Epidermal melanocyte (primary cell): ENCODE measurements around the gene FGD6.
"Not testable (repeated sequence)": the region's sequence is repeated elsewhere in the genome, so short reads cannot be mapped to it uniquely, and the experiment has no call there.

Experiments used
- DNase-seq: peaks from one replicate; pipeline ENCODE4 v3.0.0; 2011; ENCODE audit warnings: low spot score; ENCODE audit not compliant: insufficient read length

Gene FGD6

DNA sequence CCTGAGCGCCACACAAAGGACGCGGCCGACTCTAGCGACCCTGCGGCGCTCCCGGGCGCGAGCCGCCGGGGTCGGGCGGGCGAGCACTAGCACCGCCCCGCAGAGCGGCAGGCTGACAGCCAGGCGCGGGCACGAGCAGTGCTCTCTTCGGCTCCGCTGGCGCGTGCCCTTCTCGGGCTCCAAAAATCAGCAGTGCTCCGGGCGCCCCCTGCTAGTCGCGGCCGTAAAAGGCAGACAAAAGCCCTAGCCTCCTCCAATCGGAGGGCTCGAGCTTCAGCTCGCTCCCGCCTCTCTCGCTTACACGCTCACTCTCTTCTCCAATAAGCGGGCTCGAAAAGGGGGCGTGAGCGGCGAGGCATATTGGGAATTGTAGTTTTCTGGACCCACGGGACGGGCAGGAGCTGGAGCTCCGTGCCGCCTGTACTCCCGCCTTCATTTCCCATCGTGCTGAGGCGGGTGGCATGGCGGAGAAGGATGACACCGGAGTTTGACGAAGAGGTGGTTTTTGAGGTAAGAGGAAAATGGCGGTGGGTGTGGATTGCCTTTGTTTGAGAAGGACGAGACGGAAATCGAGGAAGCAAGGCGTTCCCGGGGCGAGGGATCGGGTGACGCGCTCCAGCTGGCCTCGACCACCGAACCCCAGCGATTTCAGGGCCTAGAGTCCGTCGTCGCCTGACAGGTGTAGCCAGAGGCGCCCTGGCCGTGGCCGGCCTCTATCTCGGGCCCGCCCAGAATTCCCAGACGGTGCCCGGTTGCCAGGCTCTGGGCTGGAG lies at the start of gene FGD6, which contains the start of gene VEZT:
TSS of gene FGD6 (minus strand) at position 91 of the 773 bp plus-strand sequence. CDS start 227 bp downstream, outside the sequence.
TSS of gene VEZT (plus strand) at position 431 of the 773 bp plus-strand sequence. CDS start at position 475, 44 bp downstream.
- DNase-seq, result peak; percentile 91

DNA sequence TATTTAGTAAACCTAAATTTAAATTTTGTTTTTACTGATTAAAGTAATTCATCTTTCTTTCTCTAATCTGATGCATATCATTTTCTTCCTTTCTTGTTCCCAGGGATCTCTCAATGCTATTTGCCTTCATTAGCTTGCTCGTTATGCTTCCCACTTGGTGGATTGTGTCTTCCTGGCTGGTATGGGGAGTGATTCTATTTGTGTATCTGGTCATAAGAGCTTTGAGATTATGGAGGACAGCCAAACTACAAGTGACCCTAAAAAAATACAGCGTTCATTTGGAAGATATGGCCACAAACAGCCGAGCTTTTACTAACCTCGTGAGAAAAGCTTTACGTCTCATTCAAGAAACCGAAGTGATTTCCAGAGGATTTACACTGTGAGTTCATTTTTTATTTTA lies 49.0 kb upstream of the FGD6 start:
- no peak for DNase-seq

DNA sequence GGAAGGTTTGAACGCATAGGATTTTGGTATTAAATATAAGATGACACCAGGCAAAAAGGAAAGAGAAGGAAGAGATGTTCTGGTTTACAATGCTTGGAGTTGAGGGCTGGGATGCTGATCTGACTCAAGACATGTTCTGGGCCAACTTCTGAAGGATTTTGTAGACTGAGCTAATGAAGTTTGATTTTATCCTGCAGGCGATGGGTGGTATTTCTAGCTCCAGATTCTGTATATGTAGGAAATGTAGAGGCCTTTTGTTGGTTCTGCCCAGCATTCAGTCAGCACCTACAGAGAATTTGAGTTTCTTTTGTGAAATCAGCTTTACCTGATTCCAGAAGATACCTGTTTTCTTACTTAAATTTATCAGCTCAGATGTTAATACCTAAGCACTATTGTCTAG lies 48.5 kb upstream of the FGD6 start:
- DNase-seq, result no peak

DNA sequence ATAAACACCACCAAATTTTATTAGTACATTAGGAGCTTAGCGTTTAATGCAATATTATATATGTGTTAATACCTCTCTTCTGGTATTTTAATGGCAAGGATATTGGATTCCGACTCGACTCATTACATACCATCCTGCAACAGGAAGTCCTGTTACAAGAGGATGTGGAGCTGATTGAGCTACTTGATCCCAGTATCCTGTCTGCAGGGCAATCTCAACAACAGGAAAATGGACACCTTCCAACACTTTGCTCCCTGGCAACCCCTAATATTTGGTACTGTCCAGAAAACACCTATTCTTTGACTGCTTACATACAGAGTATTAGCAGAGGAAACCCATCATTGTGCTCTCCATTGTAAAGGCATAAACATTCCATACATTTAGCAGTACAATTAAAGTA lies 45.5 kb upstream of the FGD6 start:
- no peak for DNase-seq

DNA sequence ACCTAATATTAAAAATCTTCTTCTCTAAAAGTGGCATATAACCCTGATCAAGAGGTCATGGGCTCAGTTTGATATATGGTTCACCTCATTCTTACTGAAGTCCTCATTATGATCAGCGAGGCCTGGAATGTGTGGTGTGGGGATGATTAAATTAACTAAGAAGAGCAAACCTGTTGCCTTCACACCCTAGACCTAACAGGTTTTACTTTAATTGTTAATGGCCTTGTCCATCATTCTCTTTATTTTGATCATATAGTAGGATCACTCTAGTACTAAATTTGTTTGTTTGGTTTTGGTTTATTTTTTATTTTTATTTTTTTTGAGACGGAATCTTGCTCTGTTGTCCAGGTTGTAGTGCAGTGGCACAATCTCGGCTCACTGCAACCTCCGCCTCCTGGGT lies 43.8 kb upstream of the FGD6 start:
- no peak for DNase-seq

DNA sequence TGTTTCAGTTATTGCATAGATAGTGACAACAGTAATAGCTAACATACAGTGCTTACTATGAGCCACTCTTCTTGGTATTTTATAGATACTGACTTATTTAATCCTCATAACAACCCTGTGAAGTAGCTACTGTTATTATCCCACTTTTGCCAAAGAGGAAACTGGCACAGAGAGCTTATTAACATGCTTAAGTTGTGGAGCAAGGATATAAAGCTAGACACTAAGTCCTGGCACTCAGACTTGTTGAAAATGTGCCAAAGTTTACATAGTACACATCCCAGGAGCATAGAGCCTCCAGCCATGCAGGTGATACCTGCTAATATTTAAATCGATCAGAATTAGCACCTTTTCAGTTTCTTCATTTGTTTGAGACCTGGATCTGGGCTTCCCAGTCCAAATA lies 42.1 kb upstream of the FGD6 start:
- DNase-seq, result no peak

DNA sequence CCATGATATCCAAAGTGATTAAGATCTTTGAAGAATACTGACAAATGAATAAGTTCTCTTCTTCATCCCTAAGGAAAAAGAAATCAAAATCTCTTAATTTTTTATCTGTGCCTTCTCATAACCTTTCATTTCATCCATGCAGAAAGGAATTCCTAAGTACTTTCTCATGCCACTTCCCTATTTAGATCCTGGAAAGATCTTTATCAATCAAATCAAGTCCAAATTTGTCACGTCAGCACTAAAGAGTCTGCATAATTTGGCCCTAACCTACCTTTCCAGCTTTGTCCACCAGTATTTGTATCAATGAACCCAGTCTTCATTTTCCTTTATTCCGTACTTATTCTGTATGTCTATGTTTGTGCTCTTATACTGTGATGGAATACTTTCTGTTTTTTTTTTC lies 41.5 kb upstream of the FGD6 start:
- DNase-seq, result no peak

DNA sequence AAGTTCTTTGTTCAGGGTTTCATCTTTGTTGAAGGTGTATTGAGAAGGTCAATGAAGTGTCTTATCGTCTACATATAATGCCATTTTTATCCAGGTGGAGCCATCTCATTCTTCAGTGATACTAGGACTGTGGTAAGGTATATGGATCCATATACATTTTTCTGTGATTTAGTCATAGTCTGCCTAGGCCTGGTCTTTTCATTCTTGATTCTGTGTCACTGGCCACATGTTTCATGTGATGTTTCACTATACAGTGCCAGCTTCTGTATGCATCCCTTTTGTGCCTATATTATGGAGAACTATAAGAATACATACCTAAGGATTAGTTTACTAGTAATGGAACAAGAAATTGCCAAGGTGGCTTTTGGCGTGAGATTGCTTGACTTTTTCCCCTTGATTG lies 40.9 kb upstream of the FGD6 start:
- DNase-seq, result no peak

DNA sequence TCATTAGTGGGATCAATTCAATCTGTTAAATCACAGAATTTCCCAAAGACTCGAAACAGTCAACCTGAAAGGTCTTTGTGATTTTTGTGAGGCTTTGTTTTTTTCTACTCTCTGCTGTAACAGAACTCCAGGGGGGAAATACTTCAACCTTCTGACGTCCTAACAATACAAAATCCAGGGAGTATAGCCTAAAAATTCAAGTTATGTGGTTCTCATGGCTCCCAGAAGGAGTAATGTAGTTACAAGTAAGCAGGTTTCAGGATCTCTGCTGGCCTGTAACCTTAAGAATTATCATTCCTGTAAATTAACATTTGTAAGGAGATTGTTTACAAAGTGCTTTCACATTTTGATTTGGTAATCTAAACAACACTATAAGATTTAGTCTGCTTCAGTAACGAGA lies 40.3 kb upstream of the FGD6 start:
- no peak for DNase-seq

DNA sequence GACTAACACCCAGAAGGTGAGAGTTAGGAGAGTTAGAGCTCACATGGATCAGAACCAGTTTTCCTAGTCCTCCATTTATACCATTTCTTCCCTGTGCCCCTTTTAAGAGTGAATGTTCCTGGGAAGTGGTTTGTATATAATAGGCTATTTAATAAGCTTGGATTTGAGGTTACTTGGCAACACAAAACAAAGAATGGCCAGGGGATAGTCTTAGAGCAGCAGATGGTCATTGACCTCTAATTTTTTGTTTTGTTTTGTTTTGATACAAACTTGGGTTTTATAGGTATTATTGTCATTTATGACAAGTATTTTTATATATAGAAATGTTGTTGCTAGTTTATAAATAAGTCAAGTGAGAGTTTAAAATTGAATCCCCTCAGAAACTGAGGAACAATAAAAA lies 36.1 kb upstream of the FGD6 start:
- DNase-seq, result no peak

DNA sequence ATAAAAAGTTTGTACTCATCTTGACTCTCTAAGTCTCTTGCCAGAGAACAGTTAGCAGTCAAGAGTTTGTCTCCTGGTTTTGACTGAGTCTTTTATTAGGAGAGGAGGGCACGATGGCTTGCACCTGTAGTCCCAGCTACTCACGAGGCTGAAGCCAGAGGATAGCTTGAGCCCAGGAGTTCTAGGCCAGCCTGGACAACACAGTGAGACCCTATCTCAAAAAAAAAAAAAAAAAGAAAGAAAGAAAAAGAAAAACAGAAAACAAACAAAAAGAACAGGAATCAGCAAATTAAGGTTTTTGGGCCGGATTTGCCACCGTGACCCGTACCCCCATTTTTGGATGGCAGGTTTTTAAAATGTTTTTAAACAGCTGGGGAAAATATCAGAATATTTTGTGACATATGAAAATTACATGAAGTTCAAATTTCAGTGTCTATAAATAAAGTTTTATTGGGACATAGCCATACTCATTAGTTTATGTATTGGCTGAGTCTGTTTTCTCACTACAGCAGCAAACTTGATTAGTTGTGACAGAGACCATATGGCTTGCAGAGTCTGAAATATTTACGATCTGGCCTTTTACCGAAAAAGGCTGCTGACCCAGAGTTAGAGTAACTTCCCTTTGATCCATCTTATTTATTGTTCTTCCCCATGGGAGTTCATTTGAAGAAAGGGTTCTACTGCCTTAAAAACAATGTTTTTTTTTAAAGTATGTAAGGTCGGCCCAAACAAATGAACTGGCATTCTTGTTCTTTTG lies 31.5 kb upstream of the FGD6 start:
- no peak for DNase-seq

DNA sequence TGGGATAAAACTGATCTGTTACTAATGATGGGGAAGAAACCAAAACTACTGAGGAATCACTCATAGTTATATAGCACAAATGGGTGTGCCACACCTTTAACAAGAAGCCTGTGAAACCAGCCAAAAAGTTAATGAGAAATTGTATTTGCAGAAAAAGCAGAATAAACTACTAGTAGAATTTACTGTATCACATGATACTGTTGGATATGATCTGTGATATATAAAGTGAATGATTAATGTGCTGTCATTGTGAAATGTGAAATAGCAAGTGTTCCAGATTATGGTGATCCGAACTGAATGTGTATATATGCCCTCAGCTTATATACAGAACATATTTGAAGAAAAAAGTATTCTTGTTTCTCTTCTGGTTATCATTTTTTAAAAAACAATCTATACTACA lies 30.8 kb upstream of the FGD6 start:
- no peak for DNase-seq

DNA sequence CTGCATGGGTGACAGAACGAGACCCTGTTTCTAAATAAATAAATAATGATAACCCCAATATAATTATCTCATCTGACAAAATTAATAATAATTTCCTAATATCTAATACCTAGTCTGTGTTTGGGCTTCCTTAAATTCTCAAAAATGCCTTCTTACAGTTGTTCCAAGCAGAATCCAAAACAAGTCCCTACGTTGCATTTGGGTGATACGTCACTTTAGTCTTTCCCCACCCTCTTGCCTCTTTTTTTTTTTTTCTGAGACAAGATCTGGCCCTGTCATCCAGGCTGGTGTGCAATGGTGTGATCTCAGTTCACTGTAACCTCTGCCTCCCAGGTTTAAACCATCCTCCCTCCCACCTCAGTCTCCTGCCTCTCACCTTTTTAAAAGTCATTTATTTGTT lies 27.1 kb upstream of the FGD6 start:
- no peak for DNase-seq

DNA sequence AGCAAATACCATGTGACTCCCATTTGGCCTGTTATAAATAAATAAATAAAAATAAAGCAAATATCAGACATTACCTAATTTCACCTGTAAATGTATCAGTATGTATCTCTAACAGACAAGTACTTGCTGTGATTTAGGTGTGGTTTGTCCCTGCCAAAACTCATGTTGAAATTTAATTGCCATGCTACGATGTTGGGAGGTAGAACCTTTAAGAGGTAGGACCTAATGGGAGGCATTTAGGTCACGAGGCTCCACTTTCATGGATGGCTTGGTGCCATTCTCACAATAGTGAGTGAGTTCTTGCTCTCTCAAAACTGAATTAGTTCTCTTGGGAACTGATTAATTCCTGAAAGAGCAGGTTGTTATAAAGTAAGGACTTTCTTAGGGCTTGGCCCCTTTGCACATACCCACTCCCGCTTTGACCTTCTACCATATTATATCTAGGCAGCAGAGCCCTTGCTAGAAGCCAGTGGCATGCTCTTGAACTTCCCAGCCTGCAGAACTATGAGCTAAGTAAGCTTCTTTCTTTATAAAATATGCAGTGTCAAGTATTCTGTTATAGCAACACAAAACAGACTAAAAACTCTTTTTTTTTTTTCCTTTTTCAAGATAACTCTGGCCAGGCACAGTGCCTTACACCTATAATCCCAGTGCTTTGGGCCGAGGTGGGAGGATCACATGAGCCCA lies 26.4 kb upstream of the FGD6 start:
- DNase-seq, result no peak

DNA sequence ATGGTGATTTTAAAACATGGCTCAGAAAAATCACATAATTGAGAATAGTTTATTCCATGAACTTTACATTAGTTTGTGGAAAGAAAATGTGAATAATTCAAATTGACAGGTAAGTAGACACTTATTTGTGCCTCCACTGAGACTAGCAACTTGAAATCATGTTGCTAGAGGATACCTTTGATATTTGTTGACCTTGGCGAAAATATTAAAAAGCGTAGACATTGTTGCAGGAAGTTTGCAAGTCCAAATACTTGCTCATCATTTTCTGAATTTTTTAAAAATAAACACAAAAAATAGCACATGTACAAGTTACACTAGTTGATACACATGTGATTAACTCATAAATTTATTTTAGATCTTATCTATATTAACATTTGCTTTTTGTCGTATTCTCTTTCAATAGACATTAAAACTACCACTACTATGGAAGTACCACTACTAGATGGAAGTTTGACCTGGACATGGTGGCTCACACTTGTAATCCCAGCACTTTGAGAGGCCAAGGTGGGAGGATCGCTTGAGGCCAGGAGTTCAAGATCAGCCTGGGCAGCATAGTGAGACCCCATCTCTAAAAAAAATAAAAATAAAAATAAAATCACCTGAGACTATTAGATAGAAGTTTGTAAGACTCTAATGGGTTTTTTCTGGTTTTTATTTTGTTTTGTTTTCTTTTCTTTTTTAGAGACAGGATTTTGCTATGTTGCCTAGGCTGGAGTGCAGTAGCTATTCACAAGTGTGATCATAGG lies 24.7 kb upstream of the FGD6 start:
- DNase-seq, result no peak

DNA sequence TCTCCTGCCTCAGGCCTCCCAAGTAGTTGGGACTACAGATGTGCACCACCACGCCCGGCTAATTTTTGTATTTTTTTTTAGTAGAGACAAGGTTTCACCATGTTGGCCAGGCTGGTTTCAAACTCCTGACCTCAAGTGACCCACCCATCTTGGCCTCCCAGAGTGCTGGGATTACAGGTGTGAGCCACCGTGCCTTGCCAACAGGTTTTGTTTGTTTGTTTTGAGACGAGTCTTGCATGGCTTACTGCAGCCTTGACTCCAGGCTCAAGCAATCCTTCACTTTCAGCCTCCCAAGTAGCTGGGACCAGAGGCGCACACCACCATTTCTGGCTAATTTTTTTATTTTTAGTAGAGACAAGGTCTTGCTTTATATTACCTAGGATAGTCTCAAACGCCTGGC lies 23.9 kb upstream of the FGD6 start:
- DNase-seq, result not testable (repeated sequence)

DNA sequence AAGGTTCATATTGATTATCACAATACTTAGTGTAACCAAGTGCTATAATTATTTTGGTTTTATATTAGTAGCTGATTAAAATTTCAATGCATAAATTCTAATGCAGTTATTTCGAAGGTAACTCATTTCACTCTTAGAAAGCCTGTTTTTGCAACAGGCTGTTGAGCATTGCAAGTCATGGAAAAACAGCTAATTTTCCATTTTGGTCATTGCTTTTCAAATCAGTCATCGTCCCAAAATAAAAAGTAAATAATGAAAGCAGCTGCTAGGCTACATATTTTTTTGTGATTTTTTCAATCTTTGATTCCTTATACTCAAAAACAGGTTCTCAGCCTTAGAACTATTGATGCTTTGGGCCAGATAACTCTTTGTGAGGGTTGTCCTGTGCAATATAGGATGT lies 23.3 kb upstream of the FGD6 start:
- DNase-seq, result no peak

DNA sequence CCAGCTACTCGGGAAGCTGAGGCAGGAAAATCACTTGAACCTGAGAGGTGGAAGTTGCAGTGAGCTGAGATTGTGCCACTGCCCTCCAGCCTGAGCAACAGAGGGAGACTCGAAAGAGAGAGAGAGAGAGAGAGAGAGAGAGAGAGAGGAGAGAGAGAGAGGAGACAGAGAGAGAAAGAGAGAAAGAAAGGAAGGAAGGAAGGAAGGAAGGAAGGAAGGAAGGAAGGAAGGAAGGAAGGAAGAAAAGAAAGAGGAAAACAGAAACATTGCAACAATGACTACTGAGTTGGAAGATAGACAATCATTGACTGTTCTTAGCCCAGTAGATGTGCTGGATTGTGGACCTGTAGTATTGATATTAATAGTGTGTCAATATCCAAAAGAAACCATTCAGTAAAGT lies 22.6 kb upstream of the FGD6 start:
- not testable (repeated sequence) for DNase-seq

DNA sequence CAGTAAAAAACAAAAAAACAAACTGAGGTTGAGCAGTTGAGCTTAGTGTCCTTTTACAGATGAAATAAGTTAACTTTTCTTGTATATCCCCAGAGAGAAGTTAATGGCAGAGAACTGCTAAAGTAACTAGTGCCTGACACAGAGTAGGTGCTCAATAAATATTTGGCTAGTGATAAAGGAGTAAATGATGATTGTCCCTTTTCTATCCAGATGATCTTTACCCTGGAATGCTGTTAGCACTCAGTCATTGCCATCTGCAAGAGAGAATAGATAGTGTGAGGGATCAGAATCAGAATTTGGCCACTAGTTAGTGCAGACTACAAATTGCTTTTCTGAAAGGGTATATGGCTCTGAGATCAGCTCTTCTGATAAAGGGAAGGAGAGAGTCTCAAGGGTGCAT lies 21.9 kb upstream of the FGD6 start:
- DNase-seq, result no peak

DNA sequence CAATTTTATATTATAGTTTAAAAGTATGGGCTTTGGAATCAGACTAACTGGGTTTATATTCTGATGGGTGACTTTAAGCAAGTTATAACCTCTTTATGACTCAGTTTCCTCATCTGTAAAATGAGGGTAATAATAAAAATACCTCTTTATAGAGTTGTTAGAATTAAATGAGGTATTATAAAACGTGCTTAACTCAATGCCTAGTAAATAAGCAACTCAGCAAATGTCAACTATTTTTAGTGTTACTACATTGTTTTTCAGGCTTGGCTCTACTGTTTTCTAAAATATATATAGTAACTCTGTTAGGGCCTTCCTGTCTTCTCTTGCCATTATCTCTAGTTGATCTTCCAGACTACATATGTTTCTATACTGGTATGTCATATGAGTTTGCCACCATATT lies 20.9 kb upstream of the FGD6 start:
- no peak for DNase-seq

DNA sequence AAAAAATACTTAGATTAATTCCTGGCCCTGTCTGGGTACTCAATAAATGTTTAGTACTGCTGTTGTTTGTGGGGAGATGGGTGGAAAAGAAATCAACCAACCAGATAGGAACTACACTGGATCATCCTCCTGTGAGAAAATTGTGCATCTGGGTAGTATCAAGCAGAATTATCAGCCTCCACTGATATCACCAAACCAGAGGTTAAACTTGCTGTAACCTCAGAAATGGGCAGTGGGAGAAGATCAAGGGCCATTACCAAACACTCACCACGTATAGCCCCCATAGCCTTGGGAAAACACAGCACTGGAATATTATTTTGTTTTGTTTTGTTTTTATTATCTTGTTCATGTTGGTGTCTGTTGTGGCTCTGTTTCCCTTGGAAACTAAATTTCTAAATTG lies 20.0 kb upstream of the FGD6 start:
- no peak for DNase-seq

DNA sequence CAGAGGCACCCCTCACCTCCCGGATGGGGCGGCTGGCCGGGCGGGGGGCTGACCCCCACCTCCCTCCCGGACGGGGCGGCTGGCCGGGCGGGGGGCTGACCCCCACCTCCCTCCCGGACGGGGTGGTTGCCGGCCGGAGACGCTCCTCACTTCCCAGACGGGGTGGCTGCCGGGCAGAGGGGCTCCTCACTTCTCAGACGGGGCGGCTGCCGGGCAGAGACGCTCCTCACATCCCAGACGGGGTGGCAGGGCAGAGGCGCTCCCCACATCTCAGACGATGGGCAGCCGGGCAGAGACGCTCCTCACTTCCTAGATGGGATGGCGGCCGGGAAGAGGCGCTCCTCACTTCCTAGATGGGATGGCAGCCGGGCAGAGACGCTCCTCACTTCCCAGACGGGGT lies 18.4 kb upstream of the FGD6 start:
- DNase-seq, result not testable (repeated sequence)
